WTC11 (cell line): ENCODE data around the gene B4GAT1. TPM values are rescaled to one million over a fixed set of nuclear protein-coding genes. Genes with fewer than 3 reads are reported as not detected.

ENCODE experiments used
- ATAC-seq: fragments of 200-7000 bp; cut with Tn5 transposase; 2 replicates; pipeline ENCODE4 v1.10.0; 2021; ENCODE audit warnings: mild to moderate bottlenecking, moderate library complexity
- CTCF ChIA-PET: fragments of 300-600 bp; sonication (Branson Sonifier 250); formaldehyde crosslinking; loops from one replicate; lab custom pipeline; 2021; ENCODE audit warnings: antibody characterized with exemption; lab: Charles Lee
- POLR2A ChIA-PET: fragments of 350-600 bp; sonication (Branson Sonifier 250); formaldehyde crosslinking; loops from one replicate; lab custom pipeline; 2021; ENCODE audit warnings: antibody characterized with exemption; lab: Charles Lee
- DNase-seq: peaks from one replicate; pipeline ENCODE4 v3.0.0; 2021; ENCODE audit warnings: low spot score
- H3K27ac Mint-ChIP-seq: 2 replicates; pipeline ENCODE4 v1.8.0; 2021; ENCODE audit warnings: mixed read lengths
- H3K27me3 Mint-ChIP-seq: 2 replicates; pipeline ENCODE4 v1.8.0; 2021; ENCODE audit warnings: low read depth, mild to moderate bottlenecking, moderate library complexity, mixed read lengths
- H3K36me3 Mint-ChIP-seq: 2 replicates; pipeline ENCODE4 v1.8.0; 2021; ENCODE audit warnings: mixed read lengths
- H3K4me1 Mint-ChIP-seq: 2 replicates; pipeline ENCODE4 v1.8.0; 2022; ENCODE audit warnings: mixed read lengths
- H3K4me3 Mint-ChIP-seq: 2 replicates; pipeline ENCODE4 v1.8.0; 2021; ENCODE audit warnings: mild to moderate bottlenecking, moderate library complexity, mixed read lengths
- H3K9me3 Mint-ChIP-seq: 2 replicates; pipeline ENCODE4 v1.8.0; 2021; ENCODE audit warnings: mixed read lengths
- AFF4 ChIP-seq: sonication (generic); formaldehyde crosslinking; IDR thresholded peaks from 2 replicates; pipeline ENCODE4 v1.8.1; 2023; ENCODE audit warnings: mild to moderate bottlenecking, missing genetic modification reagents, borderline replicate concordance
- ATF6 ChIP-seq: sonication (generic); formaldehyde crosslinking; IDR thresholded peaks from 2 replicates; pipeline ENCODE4 v1.8.1; 2023; ENCODE audit warnings: mild to moderate bottlenecking, missing genetic modification reagents
- JAZF1 ChIP-seq: fragments of 250-450 bp; sonication (Bioruptor Pico); IDR thresholded peaks from 2 replicates; pipeline ENCODE4 v1.9.0; 2021; ENCODE audit warnings: moderate library complexity, mild to moderate bottlenecking, inconsistent platforms
- SMAD4 ChIP-seq: sonication (generic); formaldehyde crosslinking; IDR thresholded peaks from 2 replicates; pipeline ENCODE4 v1.8.0; 2022; ENCODE audit warnings: mild to moderate bottlenecking, missing genetic modification reagents
- STAT6 ChIP-seq: sonication (generic); formaldehyde crosslinking; conservative IDR thresholded peaks from 2 replicates; pipeline ENCODE4 v1.8.1; 2023; ENCODE audit warnings: mild to moderate bottlenecking, low read depth, missing genetic modification reagents, moderate library complexity
- TCF7 ChIP-seq: sonication (generic); formaldehyde crosslinking; IDR thresholded peaks from 2 replicates; pipeline ENCODE4 v1.8.0; 2022; ENCODE audit warnings: mild to moderate bottlenecking, low read depth, missing genetic modification reagents, moderate library complexity
- USF1 ChIP-seq: sonication (generic); formaldehyde crosslinking; IDR thresholded peaks from 2 replicates; pipeline ENCODE4 v1.8.0; 2022; ENCODE audit warnings: mild to moderate bottlenecking, missing genetic modification reagents
- ZNF121 ChIP-seq: sonication (generic); formaldehyde crosslinking; IDR thresholded peaks from 2 replicates; pipeline ENCODE4 v1.8.0; 2023; ENCODE audit warnings: missing genetic modification reagents
- ZNF232 ChIP-seq: sonication (generic); formaldehyde crosslinking; IDR thresholded peaks from 2 replicates; pipeline ENCODE4 v1.8.0; 2022; ENCODE audit warnings: mild to moderate bottlenecking, missing genetic modification reagents
- ZNF263 ChIP-seq: sonication (generic); formaldehyde crosslinking; IDR thresholded peaks from 2 replicates; pipeline ENCODE4 v1.8.1; 2022; ENCODE audit warnings: low read depth, mild to moderate bottlenecking, moderate library complexity, missing genetic modification reagents
- ZNF317 ChIP-seq: sonication (generic); formaldehyde crosslinking; IDR thresholded peaks from 2 replicates; pipeline ENCODE4 v1.8.1; 2023; ENCODE audit warnings: low read depth, mild to moderate bottlenecking, moderate library complexity, missing genetic modification reagents, borderline replicate concordance
- ZNF396 ChIP-seq: fragments of 250-450 bp; sonication (Bioruptor Pico); IDR thresholded peaks from 2 replicates; pipeline ENCODE4 v1.8.0; 2021; ENCODE audit warnings: mild to moderate bottlenecking, moderate library complexity, borderline replicate concordance
- ZNF416 ChIP-seq: fragments of 250-450 bp; sonication (Bioruptor Pico); IDR thresholded peaks from 2 replicates; pipeline ENCODE4 v1.9.0; 2021; ENCODE audit warnings: mild to moderate bottlenecking, inconsistent platforms
- ZNF423 ChIP-seq: fragments of 250-450 bp; sonication (Bioruptor Pico); IDR thresholded peaks from 2 replicates; pipeline ENCODE4 v2.1.2; 2022; ENCODE audit warnings: mild to moderate bottlenecking, moderate library complexity
- ZSCAN18 ChIP-seq: fragments of 250-450 bp; sonication (Bioruptor Pico); IDR thresholded peaks from 2 replicates; pipeline ENCODE4 v2.1.2; 2022; ENCODE audit warnings: mild to moderate bottlenecking, moderate library complexity
- total RNA-seq: library from RNA; stranded (reverse); gene quantifications from 3 replicates; pipeline ENCODE4 v1.2.3, GENCODE V29; 2021

The B4GAT1 gene
- total RNA-seq, 1 experiment from 2014 or later = 34.1 TPM

GRCh38 chr11:66299186-66299585, 48.2 kb downstream of the B4GAT1 start:
- CTCF ChIA-PET = interaction anchor here (1.1 to 7.3 kb wide), 3 partner anchors 13 to 71 kb away, joined by 3 to 79 read pairs (median 5); no protein-coding TSS in a partner anchor
- peaks cover 5% of the 10 kb centered on the region for H3K4me1 Mint-ChIP-seq
- H3K4me3 Mint-ChIP-seq = no peak overlapping the region

More at GRCh38 chr11:66299186-66299585, 48.2 kb downstream of the B4GAT1 start:
- no peak overlapping the region for H3K27ac Mint-ChIP-seq
- POLR2A ChIA-PET = no interaction called here
- TF ChIP-seq ZNF317 (no peak), JAZF1 (CRISPR knock-in tag) (no peak), ZNF263 (CRISPR knock-in tag) (no peak), ZNF121 (CRISPR knock-in tag) (no peak), ZNF396 (CRISPR knock-in tag) (no peak), ZNF423 (CRISPR knock-in tag) (no peak), TCF7 (no peak), ATF6 (CRISPR knock-in tag) (no peak), AFF4 (CRISPR knock-in tag) (no peak), SMAD4 (CRISPR knock-in tag) (no peak), STAT6 (CRISPR knock-in tag) (no peak), USF1 (CRISPR knock-in tag) (no peak), ZNF232 (CRISPR knock-in tag) (no peak), ZNF416 (CRISPR knock-in tag) (no peak), ZSCAN18 (CRISPR knock-in tag) (no peak)
- TF ChIP-seq, all 79 proteins: peak for 0
- Mint-ChIP-seq H3K27me3 (peaks cover 2% of the 10 kb centered on the region; the same call in 1 of the 2 replicates), H3K9me3 (no peaks in the 10 kb centered on the region), H3K36me3 (no peaks in the 10 kb centered on the region)
- no peak for DNase-seq
- ATAC-seq = no peak
